ENCODE results near the gene ANKUB1. TPM values are rescaled to one million over a fixed set of nuclear protein-coding genes. Genes with fewer than 3 reads are reported as not detected.

Gene ANKUB1
- total RNA-seq, 1 experiment from 2014 or later, result not detected

DNA sequence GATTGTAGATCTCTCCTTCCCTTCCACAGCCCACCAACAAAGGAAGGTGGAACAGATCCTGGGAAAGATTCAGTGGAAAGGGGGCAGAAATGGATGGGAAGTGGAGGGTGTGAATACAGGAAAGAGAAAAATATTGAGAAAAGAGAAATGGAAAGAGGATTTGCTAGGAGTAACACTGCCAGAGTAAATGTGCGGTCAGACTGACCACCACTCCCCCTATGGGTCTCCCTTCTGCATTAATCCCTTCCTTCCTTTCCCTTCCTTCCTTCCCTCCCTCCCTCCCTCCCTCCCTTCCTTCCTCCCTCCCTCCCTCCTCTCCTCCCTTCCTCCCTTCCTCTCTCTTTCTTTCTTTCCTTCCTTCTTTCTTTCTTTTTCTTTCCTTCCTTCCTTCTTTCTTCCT is 28.1 kb downstream of the ANKUB1 start:
- intact Hi-C loops (cut with micrococcal nuclease; ENCODE audit: unreplicated experiment), result no loop called here
- Histone ChIP-seq H3K27ac (ENCODE audit: low read length) (no peak overlapping the region), H3K27me3 (ENCODE audit: control insufficient read depth, insufficient read depth, low read length) (peaks cover 3% of the 10 kb centered on the region; the same call in 1 of the 2 replicates)

DNA sequence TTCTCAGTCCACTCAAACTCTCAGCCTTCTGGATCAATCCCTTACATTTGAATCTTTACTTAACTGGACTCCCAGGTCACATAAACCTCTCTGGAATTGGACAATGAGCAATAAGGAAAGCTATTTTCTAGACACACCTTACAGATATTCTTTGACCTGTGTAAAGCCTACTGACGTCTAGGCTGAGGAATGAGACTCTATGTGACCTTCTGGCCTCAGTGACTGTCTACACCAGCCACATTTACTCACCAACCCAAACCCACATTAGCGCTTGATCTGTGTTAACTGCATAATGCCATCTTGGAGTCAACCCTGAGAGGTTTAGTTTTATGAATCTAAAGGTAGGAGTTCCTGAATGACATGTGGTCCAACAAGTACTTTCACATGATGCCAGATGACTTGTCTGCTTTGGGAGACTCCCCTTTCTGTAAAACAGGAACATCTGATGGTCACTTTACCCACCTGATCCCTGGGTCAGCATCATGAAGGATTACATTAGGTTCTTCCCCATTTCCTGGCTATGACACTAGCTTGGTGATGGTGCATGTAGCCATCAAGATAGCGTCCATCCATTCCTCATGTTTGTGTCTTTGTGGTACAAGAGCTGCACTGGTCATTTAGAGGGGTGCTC is 28.7 kb downstream of the ANKUB1 start:
- in situ Hi-C loops (cut with HindIII; ENCODE audit: low pct_unique_long_range_greater_than_20kb, low sequenced_read_pairs) (no loop called here), intact Hi-C loops (cut with micrococcal nuclease; ENCODE audit: unreplicated experiment) (no loop called here)
- DNase-seq (ENCODE audit: low read depth, low spot score), result no peak
- no peaks in the 10 kb centered on the region for H3K36me3 ChIP-seq (ENCODE audit: control insufficient read depth, insufficient read depth, low read length)
- peaks cover 3% of the 10 kb centered on the region; the same call in 1 of the 2 replicates for H3K27me3 ChIP-seq (ENCODE audit: control insufficient read depth, insufficient read depth, low read length)
- POLR2A ChIA-PET, result no interaction called here
- H3K9me3 ChIP-seq (ENCODE audit: control insufficient read depth, insufficient read depth, low read depth, low read length), result no peaks in the 10 kb centered on the region
- H3K27ac ChIP-seq (ENCODE audit: low read length), result no peak overlapping the region
- H3K4me1 ChIP-seq (ENCODE audit: control insufficient read depth, insufficient read depth, low read length), result no peaks in the 10 kb centered on the region
- no peak for TF ChIP-seq SIN3A (IDR thresholded peaks at IDR 0.05; ENCODE audit: borderline replicate concordance, insufficient read depth, low read depth, low read length)
- TF ChIP-seq REST (IDR thresholded peaks at IDR 0.05; ENCODE audit: insufficient read depth in 1 of 2, low read depth in 2 of 2, low read length in 1 of 2), result no peak
- TF ChIP-seq, protein P1, sequence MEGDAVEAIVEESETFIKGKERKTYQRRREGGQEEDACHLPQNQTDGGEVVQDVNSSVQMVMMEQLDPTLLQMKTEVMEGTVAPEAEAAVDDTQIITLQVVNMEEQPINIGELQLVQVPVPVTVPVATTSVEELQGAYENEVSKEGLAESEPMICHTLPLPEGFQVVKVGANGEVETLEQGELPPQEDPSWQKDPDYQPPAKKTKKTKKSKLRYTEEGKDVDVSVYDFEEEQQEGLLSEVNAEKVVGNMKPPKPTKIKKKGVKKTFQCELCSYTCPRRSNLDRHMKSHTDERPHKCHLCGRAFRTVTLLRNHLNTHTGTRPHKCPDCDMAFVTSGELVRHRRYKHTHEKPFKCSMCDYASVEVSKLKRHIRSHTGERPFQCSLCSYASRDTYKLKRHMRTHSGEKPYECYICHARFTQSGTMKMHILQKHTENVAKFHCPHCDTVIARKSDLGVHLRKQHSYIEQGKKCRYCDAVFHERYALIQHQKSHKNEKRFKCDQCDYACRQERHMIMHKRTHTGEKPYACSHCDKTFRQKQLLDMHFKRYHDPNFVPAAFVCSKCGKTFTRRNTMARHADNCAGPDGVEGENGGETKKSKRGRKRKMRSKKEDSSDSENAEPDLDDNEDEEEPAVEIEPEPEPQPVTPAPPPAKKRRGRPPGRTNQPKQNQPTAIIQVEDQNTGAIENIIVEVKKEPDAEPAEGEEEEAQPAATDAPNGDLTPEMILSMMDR (IDR thresholded peaks at IDR 0.05), result no peak
- TF ChIP-seq TCF7L2 (IDR thresholded peaks at IDR 0.05; ENCODE audit: low read depth, low read length), result no peak
- no peak for TF ChIP-seq POLR2AphosphoS5 (IDR thresholded peaks at IDR 0.05; ENCODE audit: low read depth, low read length)
- no peak overlapping the region for H3K4me3 ChIP-seq (ENCODE audit: low read depth in 2 of 2, low read length in 2 of 2)
- no TSS peak for BruUV-seq (replicated peaks)
- CTCF ChIA-PET, result no interaction called here
- ATAC-seq, result no peak

More for the DNA sequence above, 28.1 kb downstream of the ANKUB1 start:
- ChIA-PET CTCF (interaction anchor here (0.7 kb wide), 1 partner anchor 20 kb away, joined by 5 read pairs; no protein-coding TSS in a partner anchor), POLR2A (interaction anchor here (0.6 kb wide), 1 partner anchor 12 kb away, joined by 3 read pairs; no protein-coding TSS in a partner anchor)
- no peaks in the 10 kb centered on the region for H3K36me3 ChIP-seq (ENCODE audit: control insufficient read depth, insufficient read depth, low read length)
- no peak for DNase-seq (ENCODE audit: low read depth, low spot score)
- in situ Hi-C loops (cut with HindIII; ENCODE audit: low pct_unique_long_range_greater_than_20kb, low sequenced_read_pairs), result no loop called here
- no peak overlapping the region for H3K4me3 ChIP-seq (ENCODE audit: low read depth in 2 of 2, low read length in 2 of 2)
- H3K4me1 ChIP-seq (ENCODE audit: control insufficient read depth, insufficient read depth, low read length), result no peaks in the 10 kb centered on the region
- H3K9me3 ChIP-seq (ENCODE audit: control insufficient read depth, insufficient read depth, low read depth, low read length), result no peaks in the 10 kb centered on the region
- BruUV-seq (replicated peaks), result no TSS peak
- ATAC-seq, result no peak
- TF ChIP-seq REST (IDR thresholded peaks at IDR 0.05; ENCODE audit: insufficient read depth in 1 of 2, low read depth in 2 of 2, low read length in 1 of 2), result no peak
- TF ChIP-seq, protein P1 (IDR thresholded peaks at IDR 0.05), result no peak
- no peak for TF ChIP-seq POLR2AphosphoS5 (IDR thresholded peaks at IDR 0.05; ENCODE audit: low read depth, low read length)
- TF ChIP-seq SIN3A (IDR thresholded peaks at IDR 0.05; ENCODE audit: borderline replicate concordance, insufficient read depth, low read depth, low read length), result no peak
- TF ChIP-seq TCF7L2 (IDR thresholded peaks at IDR 0.05; ENCODE audit: low read depth, low read length), result no peak

Data from Panc1 (cell line).